Neuronal stem cell (in vitro differentiated cells): Measurements from ENCODE around the gene MAPK8IP1.

ENCODE experiments used
- DNase-seq: peaks from one replicate; pipeline ENCODE4 v3.0.0-alpha.2; 2013; ENCODE audit warnings: low spot score
- H2AFZ ChIP-seq: one replicate; pipeline ENCODE4 v1.6.1; 2013; ENCODE audit warnings: mild to moderate bottlenecking, low read length, inconsistent platforms
- H2AK5ac ChIP-seq: 2 replicates; pipeline ENCODE4 v1.6.1; 2013; ENCODE audit warnings: low read depth, mild to moderate bottlenecking, inconsistent platforms, low read length, moderate library complexity, mixed read lengths
- H2BK120ac ChIP-seq: 2 replicates; pipeline ENCODE4 v1.6.1; 2013; ENCODE audit warnings: low read depth, mild to moderate bottlenecking, inconsistent platforms, low read length, moderate library complexity, mixed read lengths
- H2BK12ac ChIP-seq: one replicate; pipeline ENCODE4 v1.6.1; 2013; ENCODE audit warnings: low read length, inconsistent platforms
- H2BK15ac ChIP-seq: 2 replicates; pipeline ENCODE4 v1.6.1; 2013; ENCODE audit warnings: mild to moderate bottlenecking, low read length, inconsistent platforms, mixed read lengths
- H2BK5ac ChIP-seq: one replicate; pipeline ENCODE4 v1.6.1; 2013; ENCODE audit warnings: inconsistent platforms, mild to moderate bottlenecking, low read length, moderate library complexity
- H3K14ac ChIP-seq: one replicate; pipeline ENCODE4 v1.6.1; 2013; ENCODE audit warnings: low read length, inconsistent platforms
- H3K18ac ChIP-seq: 2 replicates; pipeline ENCODE4 v1.6.1; 2013; ENCODE audit warnings: low read length, inconsistent platforms
- H3K23ac ChIP-seq: 2 replicates; pipeline ENCODE4 v1.6.1; 2013; ENCODE audit warnings: low read depth, mild to moderate bottlenecking, mixed read lengths, low read length, inconsistent platforms; ENCODE audit not compliant: poor library complexity
- H3K27ac ChIP-seq: replicated peaks from 3 replicates; pipeline ENCODE4 v1.5.1; 2013; ENCODE audit warnings: low read length, inconsistent platforms
- H3K27me3 ChIP-seq, 3 experiments: 2 replicates each; pipeline ENCODE4 v1.6.1; 2013; ENCODE audit warnings: low read length in 3 of 3, mild to moderate bottlenecking in 2 of 3, inconsistent platforms in 1 of 3, low read depth in 1 of 3, mixed read lengths in 1 of 3, moderate library complexity in 1 of 3; ENCODE audit not compliant: control insufficient read depth in 3 of 3, insufficient read depth in 3 of 3
- H3K36me3 ChIP-seq, 2 donors: replicated peaks in 1 of 2; 2 replicates each; pipeline ENCODE4 v1.6.1; 2013; ENCODE audit warnings: low read length in 2 of 2; ENCODE audit not compliant: control insufficient read depth in 2 of 2, insufficient read depth in 2 of 2
- H3K4ac ChIP-seq: 2 replicates; pipeline ENCODE4 v1.6.1; 2013; ENCODE audit warnings: inconsistent platforms, mild to moderate bottlenecking, low read length, moderate library complexity
- H3K4me1 ChIP-seq, 2 donors: 1 replicate in 1 of 2; 2 replicates in 1 of 2; pipeline ENCODE4 v1.6.1; 2013; ENCODE audit warnings: low read length in 2 of 2, low read depth in 1 of 2; ENCODE audit not compliant: control insufficient read depth in 2 of 2, insufficient read depth in 1 of 2
- H3K4me2 ChIP-seq: one replicate; pipeline ENCODE4 v1.6.1; 2013; ENCODE audit warnings: mild to moderate bottlenecking, low read length, inconsistent platforms; ENCODE audit not compliant: insufficient read depth, poor library complexity, severe bottlenecking
- H3K4me3 ChIP-seq, 2 donors: 2 replicates each; pipeline ENCODE4 v1.5.1; 2013; ENCODE audit warnings: low read length in 2 of 2, mild to moderate bottlenecking in 2 of 2, inconsistent platforms in 1 of 2, moderate library complexity in 1 of 2
- H3K79me1 ChIP-seq: one replicate; pipeline ENCODE4 v1.6.1; 2013; ENCODE audit warnings: low read depth, mild to moderate bottlenecking, inconsistent platforms, low read length, moderate library complexity
- H3K9ac ChIP-seq: one replicate; pipeline ENCODE4 v1.6.1; 2013; ENCODE audit warnings: mild to moderate bottlenecking, low read depth, low read length, inconsistent platforms; ENCODE audit not compliant: poor library complexity
- H3K9me3 ChIP-seq, 2 donors: replicated peaks in 1 of 2; 2 replicates each; pipeline versions ENCODE3 to v1.6.1; 2013; ENCODE audit warnings: low read length in 2 of 2, mild to moderate bottlenecking in 2 of 2, inconsistent platforms in 1 of 2, low read depth in 1 of 2, mixed read lengths in 1 of 2, moderate library complexity in 1 of 2; ENCODE audit not compliant: control insufficient read depth in 2 of 2, insufficient read depth in 1 of 2
- H4K8ac ChIP-seq: one replicate; pipeline ENCODE4 v1.6.1; 2013; ENCODE audit warnings: low read depth, mild to moderate bottlenecking, inconsistent platforms, low read length, moderate library complexity
- H4K91ac ChIP-seq: one replicate; pipeline ENCODE4 v1.6.1; 2013; ENCODE audit warnings: low read length, low read depth, mild to moderate bottlenecking, inconsistent platforms; ENCODE audit not compliant: poor library complexity
- WGBS, 2 donors: extraction: QIAGEN DNeasy Blood & Tissue Kit; methylation state at CpG; one replicate each; pipeline ENCODE4 v1.1.7; 2013; ENCODE audit warnings: missing lambda C conversion rate in 2 of 2, mixed read lengths in 1 of 2; ENCODE audit not compliant: insufficient read length in 2 of 2, insufficient replicate concordance in 1 of 2; ENCODE audit errors: extremely low coverage in 2 of 2; 5-methylcytosine and 5-hydroxymethylcytosine counted together

MAPK8IP1 gene

DNA sequence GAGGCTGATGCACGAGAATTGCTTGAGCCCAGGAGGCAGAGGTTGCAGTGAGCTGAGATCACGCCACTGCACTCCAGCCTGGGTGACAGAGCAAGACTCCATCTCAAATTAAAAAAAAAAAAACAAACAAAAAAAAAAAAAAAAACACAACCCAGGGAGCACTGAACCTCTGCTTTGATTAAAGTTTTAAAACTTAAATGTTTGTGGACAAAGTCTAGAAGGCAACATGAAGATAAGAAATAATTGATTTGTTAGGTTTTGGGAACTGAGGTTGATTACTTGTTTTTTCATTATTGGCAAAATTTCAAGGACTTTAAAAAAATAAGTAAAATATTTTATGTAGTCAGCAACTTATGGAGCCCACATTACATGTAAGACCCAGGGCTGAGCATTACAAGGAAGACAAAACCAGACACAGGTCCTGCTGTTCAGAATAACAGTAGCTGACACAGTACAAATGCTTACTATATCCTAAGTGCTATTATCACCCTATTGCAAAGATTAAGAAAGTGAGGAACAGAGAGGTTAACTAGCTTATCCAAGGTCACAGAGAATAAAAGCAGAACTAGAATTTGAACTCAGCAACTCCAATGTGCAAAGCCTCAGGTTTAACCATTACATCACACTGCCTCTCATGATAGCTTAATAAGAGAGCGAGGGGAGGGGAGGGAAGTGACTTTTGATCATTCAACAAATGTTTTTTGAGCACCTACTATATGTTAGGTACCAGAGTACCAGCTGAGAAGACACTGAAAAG lies 40.5 kb upstream of the MAPK8IP1 start:
- Histone ChIP-seq H3K27ac (no peak overlapping the region), H3K9me3 (no peaks in the 10 kb centered on the region), H3K4me3 (no peak overlapping the region), H3K4me1 (peaks cover 6 to 7% of the 10 kb centered on the region in 2 donors), H3K4ac (no peak overlapping the region), H3K36me3 (no peaks in the 10 kb centered on the region), H2AFZ (no peak overlapping the region), H3K9ac (no peak overlapping the region), H4K8ac (no peak overlapping the region), H3K18ac (no peak overlapping the region), H2BK15ac (no peak overlapping the region), H3K14ac (no peak overlapping the region), H3K79me1 (peaks cover 2% of the 10 kb centered on the region), H3K27me3 (peaks cover 0 to 24% (median 14%) of the 10 kb centered on the region in 3 experiments), H2AK5ac (no peak overlapping the region), H4K91ac (no peak overlapping the region), H2BK5ac (no peak overlapping the region), H2BK120ac (no peak overlapping the region), H3K23ac (no peak overlapping the region), H2BK12ac (no peak overlapping the region), H3K4me2 (no peak overlapping the region)
- no peak for DNase-seq
- no CpG with 5 or more reads among the region's 3 CpGs for WGBS, 2 donors

DNA sequence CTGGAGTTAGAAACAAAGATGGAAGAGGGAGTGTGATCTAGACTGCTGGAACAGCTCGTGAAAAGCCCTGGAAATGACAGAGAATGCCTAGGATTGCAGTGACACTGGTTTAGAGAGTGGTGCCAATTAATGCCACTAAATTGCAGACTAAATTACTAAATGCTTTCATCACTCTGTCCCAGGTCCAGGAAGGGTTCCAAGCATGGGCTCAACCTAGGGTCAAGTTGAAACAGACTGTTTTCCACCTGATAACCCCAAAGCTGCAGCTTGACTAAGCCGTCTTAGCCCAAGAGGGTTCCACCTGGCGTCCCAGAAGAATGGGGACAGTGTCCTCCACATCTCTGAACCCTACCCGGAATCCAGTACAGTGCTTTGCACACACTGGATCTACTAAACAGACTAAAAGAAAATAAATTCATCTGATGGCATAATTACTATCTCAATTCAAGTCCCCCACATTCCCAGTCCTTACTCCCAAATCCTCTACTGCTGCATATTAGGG lies 39.2 kb upstream of the MAPK8IP1 start:
- Histone ChIP-seq H4K91ac (no peak overlapping the region), H2AK5ac (no peak overlapping the region), H3K4ac (no peak overlapping the region), H2AFZ (no peak overlapping the region), H3K36me3 (no peaks in the 10 kb centered on the region), H3K4me2 (no peak overlapping the region), H2BK15ac (no peak overlapping the region), H3K14ac (no peak overlapping the region), H3K27me3 (peaks cover 0 to 24% (median 14%) of the 10 kb centered on the region in 3 experiments), H3K4me1 (peaks cover 6 to 7% of the 10 kb centered on the region in 2 donors), H2BK120ac (no peak overlapping the region), H2BK12ac (no peak overlapping the region), H3K79me1 (peaks cover 2% of the 10 kb centered on the region), H4K8ac (no peak overlapping the region), H3K27ac (no peak overlapping the region), H2BK5ac (no peak overlapping the region), H3K4me3 (no peak overlapping the region), H3K23ac (no peak overlapping the region), H3K18ac (no peak overlapping the region), H3K9ac (no peak overlapping the region), H3K9me3 (no peaks in the 10 kb centered on the region)
- WGBS, 2 donors, result no CpG with 5 or more reads among the region's 4 CpGs
- DNase-seq, result no peak

DNA sequence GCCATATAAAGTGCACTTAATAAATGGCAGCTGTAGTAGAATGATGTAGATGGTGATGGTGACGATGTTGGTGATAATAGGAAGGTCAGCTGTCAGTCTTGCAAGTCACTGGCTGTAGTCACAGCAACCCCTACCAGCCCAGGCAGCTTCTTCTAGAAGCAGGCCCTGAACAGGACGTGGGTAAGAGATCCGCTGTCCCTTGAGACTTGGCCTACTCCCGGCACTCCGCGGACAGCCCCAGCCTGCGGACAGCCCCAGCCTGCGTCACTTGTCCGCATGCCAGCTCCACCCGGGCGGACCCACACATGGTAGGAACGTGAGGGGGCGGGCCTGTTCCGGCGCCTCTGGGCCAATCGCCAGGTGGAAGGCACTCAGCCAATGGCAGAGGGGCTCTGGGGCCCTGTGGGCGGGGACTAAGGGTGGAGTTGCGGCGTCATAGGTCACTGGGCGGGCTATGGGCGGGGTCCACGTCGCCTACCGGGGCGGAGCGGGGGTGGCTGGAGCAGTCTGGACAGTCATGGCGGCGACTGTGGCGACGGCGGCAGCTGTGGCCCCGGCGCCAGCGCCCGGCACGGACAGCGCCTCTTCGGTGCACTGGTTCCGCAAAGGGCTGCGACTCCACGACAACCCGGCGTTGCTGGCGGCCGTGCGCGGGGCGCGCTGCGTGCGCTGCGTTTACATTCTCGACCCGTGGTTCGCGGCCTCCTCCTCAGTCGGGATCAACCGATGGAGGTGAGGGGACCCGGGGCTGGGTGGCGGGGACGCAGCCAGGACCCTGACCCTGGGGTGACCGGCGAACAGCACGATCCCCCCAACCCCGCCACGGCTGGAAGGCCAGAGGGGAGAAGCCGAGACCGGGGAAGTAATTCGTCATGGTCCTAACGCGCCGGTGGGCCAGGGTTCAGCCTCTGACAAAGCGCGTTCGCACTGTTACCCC lies 38.2 kb upstream of the MAPK8IP1 start, which contains the start of gene CRY2:
Gene CRY2, plus strand, starts transcription at position 502 of the 937 bp plus-strand sequence. Its CDS starts 16 bp downstream, at position 518.
- H3K79me1 ChIP-seq, result peaks cover 2% of the 10 kb centered on the region
- no peak within 1 kb of the TSS for H3K27ac ChIP-seq
- H3K9me3 ChIP-seq, result no peaks in the 10 kb centered on the region
- WGBS, 2 donors, result no CpG with 5 or more reads among the region's 75 CpGs
- H3K14ac ChIP-seq, result no peak within 1 kb of the TSS
- peak within 1 kb of the TSS; percentile 60 for H2BK15ac ChIP-seq
- H3K18ac ChIP-seq, result peak within 1 kb of the TSS; percentile 95
- no peak within 1 kb of the TSS for H4K8ac ChIP-seq
- no peak within 1 kb of the TSS for H3K4ac ChIP-seq
- H3K4me3 ChIP-seq, result peak within 1 kb of the TSS; percentile 70 to 85
- H2BK12ac ChIP-seq, result no peak within 1 kb of the TSS
- no peak within 1 kb of the TSS for H2AK5ac ChIP-seq
- H2AFZ ChIP-seq, result peak within 1 kb of the TSS; percentile 94
- peak; percentile 98 for DNase-seq
- no peaks in the 10 kb centered on the region for H3K36me3 ChIP-seq
- no peak within 1 kb of the TSS for H4K91ac ChIP-seq
- peaks cover 0 to 19% (median 14%) of the 10 kb centered on the region in 3 experiments for H3K27me3 ChIP-seq
- peak within 1 kb of the TSS; percentile 66 for H3K23ac ChIP-seq
- peak within 1 kb of the TSS; percentile 97 for H3K9ac ChIP-seq
- H2BK120ac ChIP-seq, result no peak within 1 kb of the TSS
- H3K4me2 ChIP-seq, result peak within 1 kb of the TSS; percentile 92
- peaks cover 6 to 7% of the 10 kb centered on the region in 2 donors for H3K4me1 ChIP-seq
- H2BK5ac ChIP-seq, result no peak within 1 kb of the TSS
